ENCODE results near the gene BCAR3.

DNA sequence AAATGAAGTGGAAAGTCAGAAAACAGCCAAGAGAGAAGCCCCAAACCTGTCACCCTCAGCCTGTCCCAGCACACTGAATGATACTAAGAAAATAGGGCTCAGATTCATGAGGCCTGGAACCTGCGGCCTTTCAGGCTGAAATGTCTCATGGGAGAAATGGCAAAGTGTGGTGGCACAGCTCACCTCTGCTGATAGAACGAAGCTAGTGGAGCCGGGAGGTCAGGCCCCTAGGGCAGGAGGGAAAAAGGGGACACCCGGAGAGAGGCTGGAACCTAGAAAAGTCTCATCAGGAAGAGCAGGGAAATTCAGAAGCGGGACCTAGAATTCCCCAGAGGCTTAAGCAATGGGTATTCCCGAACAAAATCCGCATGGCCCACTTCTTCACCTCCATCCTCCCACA, 107.1 kb downstream of the BCAR3 start:
- TF ChIP-seq, protein P1, sequence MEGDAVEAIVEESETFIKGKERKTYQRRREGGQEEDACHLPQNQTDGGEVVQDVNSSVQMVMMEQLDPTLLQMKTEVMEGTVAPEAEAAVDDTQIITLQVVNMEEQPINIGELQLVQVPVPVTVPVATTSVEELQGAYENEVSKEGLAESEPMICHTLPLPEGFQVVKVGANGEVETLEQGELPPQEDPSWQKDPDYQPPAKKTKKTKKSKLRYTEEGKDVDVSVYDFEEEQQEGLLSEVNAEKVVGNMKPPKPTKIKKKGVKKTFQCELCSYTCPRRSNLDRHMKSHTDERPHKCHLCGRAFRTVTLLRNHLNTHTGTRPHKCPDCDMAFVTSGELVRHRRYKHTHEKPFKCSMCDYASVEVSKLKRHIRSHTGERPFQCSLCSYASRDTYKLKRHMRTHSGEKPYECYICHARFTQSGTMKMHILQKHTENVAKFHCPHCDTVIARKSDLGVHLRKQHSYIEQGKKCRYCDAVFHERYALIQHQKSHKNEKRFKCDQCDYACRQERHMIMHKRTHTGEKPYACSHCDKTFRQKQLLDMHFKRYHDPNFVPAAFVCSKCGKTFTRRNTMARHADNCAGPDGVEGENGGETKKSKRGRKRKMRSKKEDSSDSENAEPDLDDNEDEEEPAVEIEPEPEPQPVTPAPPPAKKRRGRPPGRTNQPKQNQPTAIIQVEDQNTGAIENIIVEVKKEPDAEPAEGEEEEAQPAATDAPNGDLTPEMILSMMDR (IDR thresholded peaks at IDR 0.05): no peak
- TF ChIP-seq POLR2A (IDR thresholded peaks at IDR 0.05): no peak
